Thoracic aorta (tissue), 2 donors: Measurements from ENCODE around the gene PMEPA1. TPM values are rescaled to one million over a fixed set of nuclear protein-coding genes. Genes with fewer than 3 reads are reported as not detected.

ENCODE experiments used
- ATAC-seq: fragments of 150-250 bp; one replicate; pipeline ENCODE4 v1.8.0; 2017; ENCODE audit warnings: low read depth; ENCODE audit not compliant: insufficient number of reproducible peaks, low FRiP score
- DNase-seq: peaks from one replicate; pipeline ENCODE4 v3.0.0-alpha.2; 2020; ENCODE audit warnings: low spot score
- H3K27ac ChIP-seq, 2 donors: fragments of 200-600 bp; sonication (generic); 1 replicate in 1 of 2; 2 replicates in 1 of 2; pipeline ENCODE4 v1.5.1; 2016; ENCODE audit warnings: mild to moderate bottlenecking in 2 of 2, moderate library complexity in 2 of 2
- H3K27me3 ChIP-seq: fragments of 200-600 bp; sonication (generic); replicated peaks from 2 replicates; pipeline ENCODE4 v1.6.0; 2016; ENCODE audit warnings: mild to moderate bottlenecking; ENCODE audit not compliant: insufficient read depth
- H3K36me3 ChIP-seq: fragments of 200-600 bp; sonication (generic); one replicate; pipeline ENCODE4 v1.5.1; 2016
- H3K4me1 ChIP-seq, 2 donors: fragments of 200-600 bp; sonication (generic); 1 replicate in 1 of 2; 2 replicates in 1 of 2; pipeline versions ENCODE4 v1.5.1 to v1.6.0; 2016; ENCODE audit warnings: low read depth in 2 of 2, mild to moderate bottlenecking in 1 of 2; ENCODE audit not compliant: control insufficient read depth in 1 of 2
- H3K4me3 ChIP-seq: fragments of 200-600 bp; sonication (generic); 2 replicates; pipeline ENCODE4 v1.5.1; 2016; ENCODE audit warnings: mild to moderate bottlenecking
- H3K9me3 ChIP-seq: fragments of 200-600 bp; sonication (generic); 2 replicates; pipeline ENCODE4 v1.5.1; 2016
- CTCF ChIP-seq: fragments of 200-600 bp; sonication (generic); IDR thresholded peaks from one replicate; pipeline ENCODE4 v1.5.1; 2019; ENCODE audit warnings: antibody characterized with exemption
- total RNA-seq, 2 donors: library from RNA; depleted of rRNA; stranded (reverse); fragments of >200 nt; gene quantifications; one replicate each; pipeline versions ENCODE4 v1.1.0 to v1.2.3, GENCODE V29; 2016

Gene PMEPA1
- total RNA-seq, 2 donors from 2014 or later = 68.4 to 104 TPM

GRCh38 chr20:57619051-57619831, 90.6 kb downstream of the PMEPA1 start:
- Histone ChIP-seq H3K27ac (no peak overlapping the region), H3K4me1 (no peaks in the 10 kb centered on the region), H3K9me3 (no peaks in the 10 kb centered on the region), H3K36me3 (no peaks in the 10 kb centered on the region), H3K27me3 (no peaks in the 10 kb centered on the region), H3K4me3 (peak overlapping the region; percentile 5)
- ATAC-seq = no peak
- no peak for DNase-seq
- TF ChIP-seq CTCF = no peak

DNA sequence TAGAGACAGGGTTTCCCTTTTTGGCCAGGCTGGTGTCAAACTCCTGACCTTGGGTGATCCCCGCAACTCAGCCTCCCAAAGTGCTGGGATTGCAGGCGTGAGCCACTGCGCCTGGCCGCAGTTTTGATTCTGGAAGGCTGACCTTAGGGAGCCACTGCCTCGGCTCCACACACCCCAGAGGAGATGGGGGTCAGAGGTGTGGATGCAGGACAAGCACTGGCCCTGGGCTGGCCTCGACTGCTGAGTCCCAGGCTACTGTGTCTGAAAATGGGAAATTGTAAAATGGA, 91.1 kb downstream of the PMEPA1 start:
- DNase-seq = no peak
- ATAC-seq = no peak
- Histone ChIP-seq H3K27me3 (no peaks in the 10 kb centered on the region), H3K4me3 (peak overlapping the region; percentile 5), H3K27ac (no peak overlapping the region), H3K4me1 (no peaks in the 10 kb centered on the region), H3K36me3 (no peaks in the 10 kb centered on the region), H3K9me3 (no peaks in the 10 kb centered on the region)
- TF ChIP-seq CTCF = no peak

- H3K27ac ChIP-seq = no peak overlapping the region
- no peaks in the 10 kb centered on the region for H3K9me3 ChIP-seq
- no peaks in the 10 kb centered on the region for H3K27me3 ChIP-seq
- no peaks in the 10 kb centered on the region for H3K36me3 ChIP-seq
- TF ChIP-seq CTCF = no peak
- no peak overlapping the region for H3K4me3 ChIP-seq
- no peak for ATAC-seq
- H3K4me1 ChIP-seq = no peaks in the 10 kb centered on the region
- no peak for DNase-seq
These were observed 91.6 kb downstream of the PMEPA1 start for GRCh38 chr20:57618091-57618763.

GRCh38 chr20:57617079-57617795, 92.6 kb downstream of the PMEPA1 start:
- ATAC-seq = no peak
- Histone ChIP-seq H3K36me3 (no peaks in the 10 kb centered on the region), H3K27me3 (no peaks in the 10 kb centered on the region), H3K4me3 (no peak overlapping the region), H3K9me3 (no peaks in the 10 kb centered on the region), H3K4me1 (no peaks in the 10 kb centered on the region), H3K27ac (no peak overlapping the region)
- no peak for DNase-seq
- no peak for TF ChIP-seq CTCF
